KBM-7 (cell line): Measurements from ENCODE around the gene UNC13D.
"Not testable (repeated sequence)": the region's sequence is repeated elsewhere in the genome, so short reads cannot be mapped to it uniquely, and the experiment has no call there.

ENCODE experiments used
- DNase-seq: peaks from one replicate; pipeline ENCODE4 v3.0.0-alpha.2; 2015
- in situ Hi-C: fragments of 300-500 bp; cut with MboI; formaldehyde crosslinking; loops from 2 replicates; pipeline ENCODE4 v1.14.3; 2020; ENCODE audit warnings: low sequenced_read_pairs, low pct_unique_long_range_greater_than_20kb, mixed read lengths

Gene UNC13D

GRCh38 chr17:75811174-75811573 lies 33.0 kb downstream of the UNC13D start:
- in situ Hi-C loops, result no loop called here
- DNase-seq, result no peak

DNA sequence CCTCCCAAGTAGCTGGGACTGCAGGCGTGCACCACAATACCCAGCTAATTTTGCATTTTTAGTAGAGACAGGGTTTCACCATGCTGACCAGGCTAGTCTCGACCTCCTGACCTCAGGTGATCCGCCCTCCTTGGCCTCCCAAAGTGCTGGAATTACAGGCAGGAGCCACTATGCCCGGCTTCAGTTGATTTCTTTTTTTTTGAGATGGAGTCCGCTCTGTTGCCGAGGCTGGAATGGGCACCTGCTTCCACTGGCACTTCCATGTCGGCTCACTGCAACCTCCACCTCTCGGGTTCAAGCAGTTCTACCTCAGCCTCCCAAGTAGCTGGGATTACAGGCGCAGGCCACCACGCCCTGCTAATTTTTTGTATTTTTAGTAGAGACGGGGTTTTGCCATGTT lies 33.4 kb downstream of the UNC13D start:
- DNase-seq, in situ Hi-C loops: not testable (repeated sequence)

DNA sequence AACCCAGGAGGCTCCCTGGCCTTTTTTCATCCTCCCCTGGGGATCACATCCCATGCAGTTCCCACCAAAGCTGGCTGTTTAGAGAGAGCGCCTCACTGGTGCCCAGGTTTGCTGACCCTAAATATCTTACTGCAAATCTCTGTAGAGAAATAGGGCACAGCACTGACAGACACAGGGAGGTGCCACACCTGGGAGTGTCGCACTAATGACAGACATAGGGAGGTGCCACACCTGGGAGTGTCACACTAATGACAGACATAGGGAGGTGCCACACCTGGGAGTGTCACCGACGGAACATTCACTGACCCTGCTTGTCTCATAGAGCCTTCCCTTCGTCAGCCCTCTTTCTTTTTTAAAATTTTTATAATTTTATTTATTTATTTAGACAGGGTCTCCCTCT lies 34.0 kb downstream of the UNC13D start:
- in situ Hi-C loops, result no loop called here
- DNase-seq, result no peak

DNA sequence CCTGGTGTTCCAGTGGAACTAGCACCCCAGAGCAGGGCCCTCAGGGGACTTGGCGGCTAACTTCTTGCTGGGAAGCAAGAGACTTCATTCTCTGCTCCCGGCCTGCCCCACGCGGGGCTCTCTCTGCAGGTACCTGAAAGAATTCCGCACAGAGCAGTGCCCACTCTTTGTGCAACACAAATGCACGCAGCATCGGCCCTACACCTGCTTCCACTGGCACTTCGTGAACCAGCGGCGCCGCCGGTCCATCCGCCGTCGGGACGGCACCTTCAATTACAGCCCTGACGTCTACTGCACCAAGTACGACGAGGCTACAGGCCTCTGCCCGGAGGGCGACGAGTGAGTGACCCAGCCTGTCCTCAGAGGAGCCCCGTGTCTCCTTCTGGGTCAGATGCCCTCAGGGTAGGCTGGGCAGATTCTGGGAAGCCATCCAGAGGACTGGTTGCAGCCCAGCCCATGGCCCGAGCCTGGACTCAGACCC lies 34.5 kb downstream of the UNC13D start:
- no peak for DNase-seq
- in situ Hi-C loops, result no loop called here

- DNase-seq, result no peak
- in situ Hi-C loops, result no loop called here
Observed at GRCh38 chr17:75808905-75809621, 35.1 kb downstream of the UNC13D start.

DNA sequence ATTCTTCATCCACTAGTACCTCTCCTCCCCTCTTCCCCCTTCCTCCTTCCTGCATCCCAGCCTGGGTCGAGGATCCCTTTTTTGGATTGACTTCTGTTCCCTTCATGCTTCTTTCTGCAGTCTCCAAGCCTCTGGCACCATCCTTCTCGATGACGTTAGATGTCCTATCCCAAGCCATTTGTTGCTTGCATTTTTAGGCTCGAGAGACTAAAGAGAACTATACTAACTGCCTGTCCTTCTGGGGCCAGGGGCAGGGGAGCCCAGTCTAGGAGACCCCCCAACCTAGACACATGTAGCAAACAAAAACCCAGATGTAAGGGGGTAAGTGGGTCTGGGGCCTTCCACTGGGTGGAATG lies 35.7 kb downstream of the UNC13D start:
- in situ Hi-C loops, result no loop called here
- DNase-seq, result no peak

- in situ Hi-C loops, result no loop called here
Observed at GRCh38 chr17:75807861-75808260, 36.3 kb downstream of the UNC13D start.

DNA sequence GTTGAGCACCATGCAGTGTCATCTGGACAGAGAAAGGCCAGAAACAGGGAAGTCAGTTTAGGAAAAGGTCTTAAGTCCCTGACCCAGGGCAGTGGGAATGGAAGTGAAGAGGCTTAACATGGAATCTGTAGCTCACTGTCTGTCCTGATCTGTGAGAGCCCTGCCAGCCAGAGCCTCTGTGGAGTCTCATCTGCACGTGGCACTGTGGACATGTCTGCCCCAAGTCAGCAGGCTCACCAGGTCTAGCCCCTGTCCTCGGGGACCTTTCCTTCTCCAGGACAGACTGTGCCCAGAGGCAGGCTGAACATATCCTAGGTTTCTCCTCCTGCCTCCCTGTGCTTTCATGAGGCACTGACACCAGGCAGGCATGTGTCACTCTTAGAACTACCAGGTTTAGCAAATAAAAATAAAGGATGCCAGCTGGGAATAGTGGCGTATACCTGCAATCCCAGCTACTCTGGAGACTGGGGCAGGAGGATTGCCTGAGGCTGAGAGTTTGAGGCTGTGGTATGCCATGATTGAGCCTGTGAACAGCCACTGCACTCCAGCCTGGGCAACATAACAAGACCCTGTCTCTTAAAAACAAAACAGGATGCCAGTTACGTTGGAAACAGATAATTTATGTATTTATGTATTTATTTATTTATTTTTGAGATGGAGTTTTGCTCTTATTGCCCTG lies 37.2 kb downstream of the UNC13D start:
- DNase-seq, result no peak
- in situ Hi-C loops, result no loop called here

More at GRCh38 chr17:75807861-75808260, 36.3 kb downstream of the UNC13D start:
- no peak for DNase-seq

- in situ Hi-C loops, result no loop called here
Observed at GRCh38 chr17:75803883-75804282, 40.3 kb downstream of the UNC13D start.

DNA sequence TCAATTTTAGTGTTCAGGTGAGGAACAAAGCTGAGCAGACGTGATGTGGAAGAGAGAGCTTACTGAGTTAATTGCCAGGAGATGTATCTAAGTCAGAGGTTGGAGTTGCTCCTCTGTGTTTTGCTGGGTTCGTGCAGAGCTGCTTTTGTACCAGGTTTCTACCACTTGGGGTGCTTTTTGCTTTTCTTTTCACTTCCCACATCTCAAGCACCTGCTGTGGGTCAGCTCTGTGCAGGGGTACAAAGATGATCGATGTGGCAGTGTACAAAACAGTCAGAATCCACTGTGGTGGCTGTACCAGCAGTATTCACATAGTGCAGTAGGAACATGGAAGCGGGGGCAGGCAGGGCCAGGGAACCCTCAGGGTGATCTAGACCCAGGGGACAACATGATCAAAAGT lies 44.8 kb downstream of the UNC13D start:
- no peak for DNase-seq
- in situ Hi-C loops, result no loop called here

More at GRCh38 chr17:75803883-75804282, 40.3 kb downstream of the UNC13D start:
- DNase-seq, result no peak

DNA sequence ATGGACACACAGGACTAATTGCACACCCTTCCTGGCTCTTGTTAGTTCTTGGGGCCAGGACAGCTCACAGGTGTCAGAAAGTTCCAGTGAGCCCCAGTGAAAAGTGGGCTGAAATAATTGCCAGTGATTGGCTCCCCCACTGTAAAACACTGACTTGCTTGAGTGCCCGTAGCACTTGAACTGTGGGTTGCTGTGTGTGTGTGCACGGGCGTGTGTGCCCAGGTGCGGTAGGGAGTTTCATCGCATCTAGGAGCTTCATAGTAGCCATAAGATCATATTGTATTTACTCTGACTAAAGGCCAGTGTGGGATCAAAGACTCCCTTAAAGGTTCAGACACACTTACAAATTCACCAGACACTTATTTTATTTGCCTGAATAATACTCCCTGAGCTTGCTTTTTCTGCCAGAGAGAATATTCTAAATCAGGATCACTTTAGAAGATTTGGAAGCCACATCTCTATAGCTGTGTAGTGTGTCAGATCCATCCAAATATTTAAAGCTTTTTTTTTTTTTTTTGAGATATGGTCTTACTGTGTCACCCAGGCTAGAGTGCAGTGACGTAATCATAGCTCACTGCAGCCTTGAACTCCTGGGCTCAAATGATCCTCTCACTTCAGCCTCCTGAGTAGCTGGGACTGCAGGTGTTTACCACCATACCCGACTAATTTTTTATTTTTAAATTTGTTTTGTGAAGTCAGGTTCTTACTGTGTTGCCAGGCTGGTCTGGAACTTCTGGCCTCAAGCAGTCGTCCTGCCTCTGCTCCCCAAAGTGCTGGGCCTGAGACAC lies 48.2 kb downstream of the UNC13D start:
- no peak for DNase-seq
- in situ Hi-C loops, result no loop called here

GRCh38 chr17:75793460-75793859 lies 50.7 kb downstream of the UNC13D start:
- in situ Hi-C loops, result no loop called here

DNA sequence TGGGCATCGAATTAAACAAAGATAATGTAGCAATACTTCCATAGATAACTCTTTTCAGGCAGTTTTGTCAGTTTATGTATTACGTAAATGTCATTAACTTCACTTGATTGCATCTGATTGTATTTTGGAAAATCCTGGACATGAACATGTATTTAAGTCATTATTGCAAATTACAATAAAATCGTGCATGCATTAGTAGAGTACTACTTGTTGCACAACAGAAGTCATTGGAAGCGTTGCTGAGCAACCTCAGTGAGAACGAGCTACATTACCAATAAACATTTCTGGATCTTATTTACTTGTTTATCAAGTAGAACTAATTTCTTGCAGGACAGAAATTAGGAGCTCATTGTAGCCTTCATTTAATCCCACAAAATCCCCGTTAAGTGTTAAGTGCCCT lies 53.0 kb downstream of the UNC13D start:
- DNase-seq, result no peak
- in situ Hi-C loops, result no loop called here

More at GRCh38 chr17:75793460-75793859, 50.7 kb downstream of the UNC13D start:
- no peak for DNase-seq

- DNase-seq, result no peak
- in situ Hi-C loops, result no loop called here
Observed at GRCh38 chr17:75785016-75785890, 59.0 kb downstream of the UNC13D start.

- DNase-seq, result peak; percentile 98
- in situ Hi-C loops, result no loop called here
Observed at GRCh38 chr17:75784473-75785015, 59.7 kb downstream of the UNC13D start, which contains the start of gene UNK. UNK (plus strand) TSS chr17:75784806; CDS start chr17:75784881, 75 bp downstream.

- in situ Hi-C loops, result no loop called here
Observed at GRCh38 chr17:75783803-75784472, 60.3 kb downstream of the UNC13D start.

GRCh38 chr17:75783069-75783783 lies 61.0 kb downstream of the UNC13D start:
- in situ Hi-C loops, result no loop called here
- peak; percentile 80 for DNase-seq

More at GRCh38 chr17:75783803-75784472, 60.3 kb downstream of the UNC13D start:
- peak; percentile 14 for DNase-seq
